Bronchial epithelial cell (primary cell): Measurements from ENCODE around the gene ZNF503. TPM values are rescaled to one million over a fixed set of nuclear protein-coding genes. Genes with fewer than 3 reads are reported as not detected.

Experiments
- DNase-seq: peaks from one replicate; pipeline ENCODE4 v3.0.0-alpha.2; 2010; ENCODE audit warnings: low read depth
- FAIRE-seq: peaks from 2 replicates; lab custom pipeline; 2011; peaks lifted over from hg19 to GRCh38; lab: Jason Lieb, UNC
- H3K27me3 ChIP-seq: 2 replicates; pipeline ENCODE4 v1.5.1; 2011; ENCODE audit warnings: low read length; ENCODE audit not compliant: control insufficient read depth, insufficient read depth
- H3K36me3 ChIP-seq: 2 replicates; pipeline ENCODE4 v1.5.1; 2011; ENCODE audit warnings: low read length; ENCODE audit not compliant: control insufficient read depth, insufficient read depth
- H3K4me3 ChIP-seq: 2 replicates; pipeline ENCODE4 v1.5.1; 2011; ENCODE audit warnings: mild to moderate bottlenecking, low read depth, low read length, control low read depth
- total RNA-seq: library from RNA; depleted of rRNA; stranded (reverse); fragments of >200 nt; gene quantifications from 2 replicates; pipeline ENCODE4 v1.2.1, GENCODE V29; 2014
- TF ChIP-seq, protein P1 (sequence below): IDR thresholded peaks from 2 replicates; pipeline ENCODE4 v1.5.1; 2011; ENCODE audit warnings: mild to moderate bottlenecking, moderate library complexity, low read length, control low read depth, inconsistent platforms; ENCODE audit not compliant: insufficient read depth, severe bottlenecking

Gene ZNF503
- total RNA-seq, 1 donor from 2014 or later, result 2.1 TPM

DNA sequence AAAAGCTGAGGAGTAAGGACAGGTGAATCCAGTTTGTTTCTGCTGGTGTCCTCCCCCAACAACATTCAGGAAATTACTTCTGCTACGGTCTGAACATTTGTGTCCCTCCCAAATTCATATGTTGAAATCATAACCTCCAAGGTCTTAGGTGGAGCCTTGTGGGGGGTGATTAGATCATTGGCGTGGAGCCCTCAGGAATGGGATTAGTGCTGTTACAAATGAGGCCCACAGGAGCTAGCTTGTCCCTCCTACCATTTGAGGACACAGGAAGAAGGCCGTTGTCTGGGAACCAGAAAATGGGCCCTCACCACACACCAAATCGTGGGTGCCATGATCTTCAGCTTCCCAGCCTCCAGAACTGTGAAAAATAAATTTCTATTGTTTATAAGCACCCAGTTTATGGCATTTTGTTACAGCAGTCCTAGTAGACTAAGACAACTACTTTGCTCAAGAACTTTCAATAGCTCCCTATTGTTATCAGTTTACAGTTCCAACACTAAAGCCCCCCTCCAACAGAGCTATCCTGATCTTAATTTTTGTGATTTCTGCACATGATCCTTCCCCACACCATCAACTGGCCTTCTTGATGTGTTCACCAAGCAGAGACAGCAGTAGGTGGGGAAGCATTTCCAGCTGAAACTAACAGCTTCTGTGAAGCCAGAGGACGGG, 27.7 kb upstream of the ZNF503 start:
- TF ChIP-seq, protein P1, sequence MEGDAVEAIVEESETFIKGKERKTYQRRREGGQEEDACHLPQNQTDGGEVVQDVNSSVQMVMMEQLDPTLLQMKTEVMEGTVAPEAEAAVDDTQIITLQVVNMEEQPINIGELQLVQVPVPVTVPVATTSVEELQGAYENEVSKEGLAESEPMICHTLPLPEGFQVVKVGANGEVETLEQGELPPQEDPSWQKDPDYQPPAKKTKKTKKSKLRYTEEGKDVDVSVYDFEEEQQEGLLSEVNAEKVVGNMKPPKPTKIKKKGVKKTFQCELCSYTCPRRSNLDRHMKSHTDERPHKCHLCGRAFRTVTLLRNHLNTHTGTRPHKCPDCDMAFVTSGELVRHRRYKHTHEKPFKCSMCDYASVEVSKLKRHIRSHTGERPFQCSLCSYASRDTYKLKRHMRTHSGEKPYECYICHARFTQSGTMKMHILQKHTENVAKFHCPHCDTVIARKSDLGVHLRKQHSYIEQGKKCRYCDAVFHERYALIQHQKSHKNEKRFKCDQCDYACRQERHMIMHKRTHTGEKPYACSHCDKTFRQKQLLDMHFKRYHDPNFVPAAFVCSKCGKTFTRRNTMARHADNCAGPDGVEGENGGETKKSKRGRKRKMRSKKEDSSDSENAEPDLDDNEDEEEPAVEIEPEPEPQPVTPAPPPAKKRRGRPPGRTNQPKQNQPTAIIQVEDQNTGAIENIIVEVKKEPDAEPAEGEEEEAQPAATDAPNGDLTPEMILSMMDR, result no peak
- DNase-seq, result peak; percentile 76
- Histone ChIP-seq H3K27me3 (no peaks in the 10 kb centered on the region), H3K4me3 (no peak overlapping the region), H3K36me3 (no peaks in the 10 kb centered on the region)
- FAIRE-seq, result no peak

DNA sequence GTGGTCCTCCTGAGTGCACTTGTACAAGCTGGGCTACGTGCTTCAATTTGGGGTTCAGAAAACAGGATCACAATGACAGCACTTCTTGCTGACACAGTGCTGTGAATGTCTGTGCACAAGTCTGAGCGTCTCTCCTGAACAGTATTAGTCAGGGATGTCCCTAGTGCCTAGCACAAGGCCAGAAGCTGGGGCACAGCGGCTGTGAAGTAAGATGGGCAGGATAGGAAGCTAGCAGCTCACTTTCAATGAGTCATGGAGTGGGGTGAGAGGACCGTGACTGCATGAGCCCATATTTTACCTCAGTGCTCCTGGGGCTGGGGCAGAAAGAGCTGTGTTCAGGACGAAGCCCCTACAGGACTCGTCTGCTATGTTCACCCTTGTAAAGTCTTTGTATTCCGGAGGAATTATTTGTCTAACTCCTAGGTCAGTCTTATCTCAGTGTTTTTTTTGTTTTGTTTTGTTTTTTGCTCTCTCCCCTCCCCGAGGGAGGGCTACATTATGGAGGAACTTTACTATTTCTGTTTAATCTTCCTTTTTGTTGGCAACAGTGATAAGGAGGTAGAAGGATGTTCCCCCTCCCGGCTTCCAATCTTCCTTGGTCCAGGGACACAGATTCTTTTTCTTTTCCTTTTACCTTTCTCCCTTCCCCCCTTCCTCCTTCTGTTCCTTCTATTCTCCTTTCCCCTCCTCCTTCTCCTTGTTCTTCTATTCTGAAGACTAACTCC, 27.0 kb upstream of the ZNF503 start:
- TF ChIP-seq, protein P1, result no peak
- Histone ChIP-seq H3K27me3 (no peaks in the 10 kb centered on the region), H3K36me3 (no peaks in the 10 kb centered on the region), H3K4me3 (no peak overlapping the region)
- DNase-seq (peak; percentile 94), FAIRE-seq (peak; percentile 93)

DNA sequence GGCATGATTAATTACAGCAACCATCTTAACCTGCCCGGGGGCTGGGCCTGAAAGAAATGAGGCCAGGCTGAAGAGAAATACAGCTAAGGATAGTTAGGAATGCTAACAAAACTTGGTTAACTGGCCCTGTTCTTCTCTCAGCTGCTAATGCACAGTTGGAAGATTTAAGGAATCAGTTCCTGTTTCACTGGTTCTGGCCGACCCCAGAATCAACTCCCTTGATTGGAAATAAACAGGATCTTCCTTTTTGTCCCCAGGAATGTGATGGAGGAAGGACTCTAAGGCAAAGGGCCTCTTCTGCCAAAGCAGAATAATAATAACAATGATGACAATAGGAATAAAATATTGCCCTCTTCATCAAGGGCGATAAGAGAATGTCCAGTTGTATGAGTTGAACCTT, 26.4 kb upstream of the ZNF503 start:
- Histone ChIP-seq H3K36me3 (no peaks in the 10 kb centered on the region), H3K27me3 (no peaks in the 10 kb centered on the region), H3K4me3 (no peak overlapping the region)
- no peak for FAIRE-seq
- DNase-seq, result no peak
- TF ChIP-seq, protein P1, result no peak

DNA sequence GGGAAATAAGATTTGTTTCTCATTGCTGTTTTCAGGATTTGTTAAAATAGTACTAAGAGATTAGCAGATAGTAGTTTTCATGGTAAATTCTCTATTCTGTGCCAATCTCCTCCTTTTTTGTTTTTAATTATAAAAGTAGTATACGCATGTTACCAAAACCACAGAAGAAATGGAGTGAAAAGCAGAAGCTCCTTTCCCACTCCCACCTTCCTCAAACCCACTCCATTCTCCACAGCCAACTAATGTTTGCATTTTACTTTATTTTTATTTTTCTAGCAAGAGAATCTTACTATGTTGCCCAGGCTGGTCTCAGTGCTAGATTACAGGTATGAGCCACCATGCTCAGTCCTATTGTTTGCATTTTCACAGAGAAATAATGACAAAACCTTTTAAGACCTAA, 25.3 kb upstream of the ZNF503 start:
- H3K36me3 ChIP-seq, result no peaks in the 10 kb centered on the region
- FAIRE-seq (no peak), DNase-seq (no peak)
- no peaks in the 10 kb centered on the region for H3K27me3 ChIP-seq
- no peak overlapping the region for H3K4me3 ChIP-seq
- TF ChIP-seq, protein P1, result no peak

DNA sequence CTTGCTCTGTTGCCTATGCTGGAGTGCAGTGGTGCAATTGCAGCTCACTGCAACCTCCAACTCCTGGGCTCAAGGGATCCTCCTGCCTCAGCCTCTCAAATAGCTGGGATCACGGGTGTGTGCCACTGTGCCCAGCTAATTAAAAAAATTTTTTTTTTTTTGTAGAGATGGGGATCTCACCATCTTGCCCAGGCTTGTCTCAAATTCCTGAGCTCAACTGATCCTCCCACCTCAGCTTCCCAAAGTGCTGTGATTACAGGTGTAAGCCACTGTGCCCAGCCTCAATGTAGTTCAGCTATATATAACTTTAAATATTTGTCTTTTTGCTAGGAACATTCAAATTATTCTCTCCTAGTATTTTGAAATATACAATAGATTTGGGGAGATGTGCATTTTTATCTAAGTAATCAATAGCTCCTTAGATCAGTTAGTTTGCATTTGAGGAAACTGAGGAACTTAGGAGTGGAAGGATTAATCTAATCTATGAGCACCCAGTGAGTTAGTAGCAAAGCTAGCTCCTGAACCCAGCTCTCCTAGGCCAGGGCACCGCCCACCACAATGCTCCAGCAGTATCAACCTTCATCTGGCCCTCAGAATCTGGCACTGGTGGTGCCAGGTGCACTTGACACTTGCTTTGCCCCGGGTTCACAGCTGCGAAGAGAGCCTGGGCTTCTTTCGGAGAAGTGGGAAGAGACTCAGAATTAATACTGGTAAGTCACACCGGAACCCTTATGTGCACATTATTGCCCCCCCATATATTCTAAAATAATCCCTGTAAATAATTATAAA, 23.9 kb upstream of the ZNF503 start:
- no peaks in the 10 kb centered on the region for H3K36me3 ChIP-seq
- DNase-seq (peak; percentile 60), FAIRE-seq (no peak)
- no peak overlapping the region for H3K4me3 ChIP-seq
- no peaks in the 10 kb centered on the region for H3K27me3 ChIP-seq
- TF ChIP-seq, protein P1, result no peak
